Measurements from ENCODE around the gene CFAP20DC.
"Not testable (repeated sequence)": the region's sequence is repeated elsewhere in the genome, so short reads cannot be mapped to it uniquely, and the experiment has no call there.

CFAP20DC gene

GRCh38 chr3:58867621-58868020, 182.2 kb downstream of the CFAP20DC start:
- DNase-seq (ENCODE audit: low read depth) = no peak

DNA sequence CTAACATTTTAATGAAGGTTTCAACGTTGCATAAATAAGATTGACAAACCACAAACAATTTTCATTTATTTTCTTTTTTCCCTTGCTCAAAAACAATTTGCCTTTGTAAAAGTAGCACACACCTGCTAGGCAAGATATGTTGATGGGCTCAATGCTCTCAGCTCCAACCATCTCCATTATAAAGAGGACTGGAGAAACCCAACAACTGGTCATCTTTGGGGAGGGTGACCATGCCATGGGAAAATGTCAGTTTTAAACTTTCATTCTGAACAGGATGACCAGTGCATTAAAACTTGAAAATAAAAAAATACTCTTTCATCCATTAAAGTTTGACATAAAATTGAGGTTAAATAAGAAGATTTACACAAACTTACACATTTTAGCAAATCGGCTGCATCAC, 183.7 kb downstream of the CFAP20DC start:
- no peak for DNase-seq (ENCODE audit: low read depth)

DNA sequence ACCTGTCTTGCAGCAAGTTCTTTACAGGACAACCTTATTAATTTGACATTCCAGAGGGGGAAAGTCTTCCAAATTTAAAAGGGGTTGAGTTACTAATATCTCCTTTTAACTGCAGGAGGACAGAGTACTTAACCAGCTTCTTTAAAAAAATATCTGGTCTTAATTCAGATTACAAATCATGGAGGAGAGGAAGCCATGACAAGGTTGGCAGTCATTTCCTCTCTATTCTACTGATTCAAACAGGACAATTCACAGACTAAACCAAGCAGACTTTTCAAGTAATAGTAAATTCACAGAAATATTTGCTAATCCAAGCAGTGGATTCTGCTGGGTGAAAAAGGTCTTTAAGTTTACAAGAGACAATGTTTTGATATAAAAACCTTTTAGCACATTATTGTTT, 185.3 kb downstream of the CFAP20DC start:
- no peak for DNase-seq (ENCODE audit: low read depth)

- DNase-seq (ENCODE audit: low read depth) = no peak
Measured at GRCh38 chr3:58863206-58863605, 186.6 kb downstream of the CFAP20DC start.

GRCh38 chr3:58861551-58861950, 188.3 kb downstream of the CFAP20DC start:
- DNase-seq (ENCODE audit: low read depth) = no peak

DNA sequence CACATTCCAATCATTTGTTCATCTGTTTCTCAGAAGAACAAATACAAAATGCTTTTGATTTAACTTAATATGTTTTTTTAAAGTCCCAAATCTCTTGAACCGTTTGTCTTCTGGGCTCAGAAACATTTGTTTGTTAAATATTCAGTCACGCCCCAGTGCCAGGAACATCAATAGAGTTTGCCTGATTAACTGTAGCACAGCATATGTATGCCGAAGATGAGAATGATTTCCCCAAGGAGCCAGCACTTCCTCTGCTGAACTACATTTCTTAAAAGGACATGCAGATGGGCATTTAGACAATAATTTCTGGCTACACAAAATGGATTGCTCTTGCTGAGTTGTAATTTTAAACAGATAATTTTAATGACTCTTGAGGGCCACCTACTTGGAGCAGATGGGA, 191.7 kb downstream of the CFAP20DC start:
- DNase-seq (ENCODE audit: low read depth) = no peak

DNA sequence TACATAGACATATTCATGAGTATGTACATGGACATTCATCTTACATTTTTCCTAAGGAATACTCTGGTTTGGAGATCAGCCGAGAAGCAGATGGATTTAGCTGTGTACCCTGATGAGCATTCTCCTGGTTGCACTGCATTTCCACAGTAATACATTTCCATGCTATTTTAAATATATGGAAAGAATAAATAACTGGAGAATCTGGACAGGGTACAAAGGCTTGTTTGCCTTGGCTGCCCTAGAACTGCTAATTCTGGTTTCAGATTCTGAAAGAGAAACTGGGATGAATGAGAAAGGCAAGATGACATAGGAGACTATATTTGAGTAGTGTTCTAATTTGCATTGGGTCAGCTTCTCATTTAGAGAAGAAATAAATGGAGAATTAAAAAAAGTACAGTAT, 192.4 kb downstream of the CFAP20DC start:
- DNase-seq (ENCODE audit: low read depth) = no peak

DNA sequence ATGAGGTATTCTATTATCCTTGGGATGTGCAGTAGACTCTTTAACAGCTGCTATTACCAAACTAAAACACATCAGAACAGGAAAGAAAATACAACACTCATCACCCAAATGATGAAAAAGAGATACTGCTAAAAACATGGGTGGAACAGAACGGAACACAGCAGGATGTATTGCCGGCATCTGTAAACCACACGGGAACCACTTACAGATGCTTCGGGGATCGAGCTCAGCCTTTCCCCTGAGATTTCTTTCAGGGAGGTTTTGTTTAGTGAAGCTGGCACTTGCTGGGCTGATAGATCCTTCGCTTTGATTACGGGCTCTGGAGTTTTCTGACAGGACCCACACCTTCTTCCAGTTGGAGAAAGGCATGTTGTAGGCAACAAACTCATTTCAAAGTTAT, 201.0 kb downstream of the CFAP20DC start:
- DNase-seq (ENCODE audit: low read depth) = no peak

DNA sequence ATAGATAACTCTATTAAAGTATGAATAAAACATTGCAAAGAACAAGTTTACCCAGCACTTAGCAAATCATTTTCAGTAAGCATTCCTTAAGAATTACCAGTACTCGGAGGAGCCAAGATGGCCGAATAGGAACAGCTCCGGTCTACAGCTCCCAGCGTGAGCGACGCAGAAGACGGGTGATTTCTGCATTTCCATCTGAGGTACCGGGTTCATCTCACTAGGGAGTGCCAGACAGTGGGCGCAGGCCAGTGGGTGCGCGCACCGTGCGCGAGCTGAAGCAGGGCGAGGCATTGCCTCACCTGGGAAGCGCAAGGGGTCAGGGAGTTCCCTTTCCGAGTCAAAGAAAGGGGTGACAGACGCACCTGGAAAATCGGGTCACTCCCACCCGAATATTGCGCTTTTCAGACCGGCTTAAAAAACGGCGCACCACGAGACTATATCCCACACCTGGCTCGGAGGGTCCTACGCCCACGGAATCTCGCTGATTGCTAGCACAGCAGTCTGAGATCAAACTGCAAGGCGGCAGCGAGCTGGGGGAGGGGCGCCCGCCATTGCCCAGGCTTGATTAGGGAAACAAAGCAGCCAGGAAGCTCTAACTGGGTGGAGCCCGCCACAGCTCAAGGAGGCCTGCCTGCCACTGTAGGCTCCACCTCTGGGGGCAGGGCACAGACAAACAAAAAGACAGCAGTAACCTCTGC, 207.6 kb downstream of the CFAP20DC start:
- not testable (repeated sequence) for DNase-seq (ENCODE audit: low read depth)

DNA sequence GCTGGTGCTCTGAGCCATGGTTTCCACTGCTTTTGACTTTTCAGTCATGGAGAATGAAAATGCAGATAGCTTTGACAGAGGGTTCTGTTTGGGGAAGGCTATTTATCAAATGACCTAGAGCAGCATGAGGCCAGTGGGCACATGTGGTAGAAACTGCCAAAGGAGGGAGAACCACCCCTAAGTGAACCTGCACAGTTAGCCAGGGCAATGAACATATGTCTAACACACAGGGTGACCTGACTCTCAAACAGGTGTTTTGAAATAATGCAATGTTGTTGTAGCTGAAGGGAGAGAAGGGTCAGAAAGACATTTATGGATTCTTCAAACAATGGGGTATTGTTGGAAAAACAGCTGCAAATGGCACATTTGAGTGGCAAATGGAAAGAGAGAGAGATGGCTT, 208.9 kb downstream of the CFAP20DC start:
- no peak for DNase-seq (ENCODE audit: low read depth)

DNA sequence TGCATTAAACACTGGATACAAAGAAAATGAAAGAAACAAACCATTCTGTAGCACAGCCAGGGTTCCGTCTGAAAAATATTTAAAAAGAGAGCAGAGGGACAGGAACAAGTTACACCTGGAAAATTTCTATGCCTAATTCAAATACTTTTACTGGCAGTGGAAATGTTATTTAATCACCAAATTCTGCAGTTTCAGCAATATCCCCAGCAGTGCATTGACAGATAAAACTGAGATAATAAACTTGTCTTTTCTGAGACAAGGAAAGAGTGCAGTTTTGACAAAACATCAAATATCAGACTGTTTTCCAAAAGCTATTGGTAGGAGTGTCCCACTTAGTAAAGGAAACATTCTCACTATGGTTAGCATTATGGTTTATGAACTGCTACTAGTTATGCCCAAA, 209.9 kb downstream of the CFAP20DC start:
- DNase-seq (ENCODE audit: low read depth) = no peak

GRCh38 chr3:58839187-58839586, 210.6 kb downstream of the CFAP20DC start:
- no peak for DNase-seq (ENCODE audit: low read depth)

DNA sequence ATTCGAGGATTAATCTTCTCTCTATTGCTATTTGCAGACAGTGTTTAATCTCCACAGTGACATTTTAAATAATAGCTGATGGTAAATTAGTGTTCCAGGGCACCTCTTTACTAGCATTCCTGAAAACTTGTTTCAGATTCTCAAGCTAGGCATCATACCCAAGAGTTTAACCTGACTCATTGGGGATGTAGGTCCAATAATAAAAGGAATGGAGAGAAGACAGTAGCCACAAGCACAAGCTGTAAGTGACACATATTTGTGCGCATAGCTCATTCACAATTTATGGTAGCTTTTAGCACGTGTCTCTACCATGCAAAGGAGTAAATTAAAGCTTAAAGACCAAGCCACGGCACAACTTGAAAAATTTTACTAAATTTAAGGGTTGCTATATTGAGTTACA, 212.0 kb downstream of the CFAP20DC start:
- no peak for DNase-seq (ENCODE audit: low read depth)

- no peak for DNase-seq (ENCODE audit: low read depth)
Measured at GRCh38 chr3:58837141-58837843, 212.5 kb downstream of the CFAP20DC start.

DNA sequence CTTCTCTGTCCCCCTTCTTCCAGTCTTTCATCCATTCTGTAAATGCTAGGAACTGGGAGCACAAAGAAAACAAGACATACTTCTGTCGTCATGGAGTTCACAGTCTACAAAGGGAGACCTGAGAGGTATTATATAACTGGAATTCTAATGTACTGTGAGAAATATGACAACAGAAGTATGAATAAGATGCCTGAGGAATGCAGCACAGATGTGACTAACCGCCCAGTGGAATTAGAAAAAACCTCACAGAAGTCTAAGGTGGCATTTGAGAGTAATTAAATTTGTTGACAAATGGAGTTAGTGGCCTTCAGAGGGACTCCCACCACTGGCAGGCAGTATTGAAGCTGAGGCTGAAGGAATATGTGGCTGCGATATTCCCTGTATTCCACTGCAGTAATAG, 214.7 kb downstream of the CFAP20DC start:
- no peak for DNase-seq (ENCODE audit: low read depth)

GRCh38 chr3:58833491-58833890, 216.3 kb downstream of the CFAP20DC start:
- no peak for DNase-seq (ENCODE audit: low read depth)

DNA sequence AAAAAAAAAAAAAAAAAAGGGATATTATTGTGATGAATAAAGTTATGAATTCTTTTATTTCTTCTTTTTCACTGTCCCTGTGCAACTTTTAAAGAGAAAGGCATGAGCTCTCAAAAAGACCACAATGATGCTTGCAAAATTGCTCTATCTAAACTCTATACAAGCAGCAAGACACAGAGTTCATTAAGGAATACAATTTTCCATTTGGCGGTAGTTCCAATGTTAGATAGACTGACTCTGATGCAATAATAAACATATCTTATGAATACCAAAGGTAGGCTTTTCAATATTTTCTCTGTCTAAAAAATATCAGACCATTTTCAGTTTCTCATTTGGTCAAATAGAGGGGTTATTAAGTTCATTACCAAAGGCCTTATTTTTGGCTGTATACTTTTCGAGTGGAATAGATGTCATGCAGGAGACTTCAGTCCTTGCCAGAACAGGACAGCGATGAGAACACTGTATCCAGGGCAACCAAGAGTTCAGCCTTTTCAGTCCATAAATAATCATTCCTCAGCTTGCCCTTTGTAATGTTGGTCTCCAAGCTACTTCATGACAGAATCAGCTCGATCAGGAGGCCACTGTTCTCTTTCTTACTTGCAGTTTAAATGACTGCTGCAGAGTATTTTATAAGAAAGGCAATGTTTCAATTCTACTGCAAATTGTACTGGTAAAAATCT, 220.4 kb downstream of the CFAP20DC start:
- no peak for DNase-seq (ENCODE audit: low read depth)

DNA sequence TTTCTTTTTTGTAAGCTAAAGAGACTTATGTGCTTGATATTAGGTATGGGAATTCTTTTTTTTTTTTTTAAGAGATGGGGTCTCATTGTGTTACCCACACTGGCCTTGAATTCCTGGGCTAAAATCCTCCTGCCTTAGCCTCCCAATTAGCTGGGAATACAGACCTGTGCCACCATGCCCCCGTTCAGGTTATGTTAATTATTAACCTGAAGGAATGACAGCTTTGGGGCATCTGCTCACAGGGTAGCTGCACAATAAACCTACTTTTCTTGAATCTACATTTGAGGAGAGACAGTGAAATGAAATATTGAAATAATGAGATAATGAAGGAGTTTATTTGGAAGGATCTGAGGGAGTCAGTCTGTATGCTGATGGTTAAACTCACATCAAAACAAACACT, 225.0 kb downstream of the CFAP20DC start:
- DNase-seq (ENCODE audit: low read depth) = no peak

DNA sequence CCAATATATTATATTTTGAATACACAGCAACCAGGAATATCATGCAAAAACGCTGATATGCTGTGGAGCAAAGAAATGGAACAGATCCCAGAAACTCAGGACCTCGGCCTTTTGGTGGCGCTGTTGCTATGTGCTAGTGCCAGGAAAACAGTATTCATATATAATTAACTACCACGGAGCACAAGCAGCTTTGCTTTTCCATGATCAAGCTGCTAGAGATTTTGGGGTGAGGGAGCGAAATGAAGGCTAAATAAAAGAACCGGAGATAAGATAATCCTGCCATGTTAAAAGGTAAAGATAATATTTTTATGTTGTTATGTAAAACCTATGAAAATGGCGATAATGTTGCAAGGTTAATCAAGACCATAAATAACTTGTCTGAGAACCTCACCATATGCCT, 225.5 kb downstream of the CFAP20DC start:
- DNase-seq (ENCODE audit: low read depth) = peak; percentile 6

DNA sequence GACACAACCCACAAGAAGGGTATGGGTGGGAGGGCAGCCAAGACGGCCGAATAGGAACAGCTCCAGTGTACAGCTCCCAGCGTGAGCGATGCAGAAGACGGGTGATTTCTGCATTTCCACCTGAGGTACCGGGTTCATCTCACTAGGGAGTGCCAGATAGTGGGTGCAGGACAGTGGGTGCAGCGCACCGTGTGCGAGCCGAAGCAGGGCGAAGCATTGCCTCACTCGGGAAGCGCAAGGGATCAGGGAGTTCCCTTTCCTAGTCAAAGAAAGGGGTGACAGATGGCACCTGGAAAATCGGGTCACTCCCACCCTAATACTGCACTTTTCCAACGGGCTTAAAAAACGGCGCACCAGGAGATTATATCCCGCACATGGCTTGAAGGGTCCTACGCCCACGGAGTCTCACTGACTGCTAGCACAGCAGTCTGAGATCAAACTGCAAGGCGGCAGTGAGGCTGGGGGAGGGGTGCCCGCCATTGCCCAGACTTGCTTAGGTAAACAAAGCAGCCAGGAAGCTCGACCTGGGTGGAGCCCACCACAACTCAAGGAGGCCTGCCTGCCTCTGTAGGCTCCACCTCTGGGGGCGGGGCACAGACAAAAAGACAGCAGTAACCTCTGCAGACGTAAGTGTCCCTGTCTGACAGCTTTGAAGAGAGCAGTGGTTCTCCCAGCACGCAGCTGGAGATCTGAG, 243.1 kb downstream of the CFAP20DC start:
- DNase-seq (ENCODE audit: low read depth) = not testable (repeated sequence)

GRCh38 chr3:58804914-58805313, 244.9 kb downstream of the CFAP20DC start:
- DNase-seq (ENCODE audit: low read depth) = no peak

DNA sequence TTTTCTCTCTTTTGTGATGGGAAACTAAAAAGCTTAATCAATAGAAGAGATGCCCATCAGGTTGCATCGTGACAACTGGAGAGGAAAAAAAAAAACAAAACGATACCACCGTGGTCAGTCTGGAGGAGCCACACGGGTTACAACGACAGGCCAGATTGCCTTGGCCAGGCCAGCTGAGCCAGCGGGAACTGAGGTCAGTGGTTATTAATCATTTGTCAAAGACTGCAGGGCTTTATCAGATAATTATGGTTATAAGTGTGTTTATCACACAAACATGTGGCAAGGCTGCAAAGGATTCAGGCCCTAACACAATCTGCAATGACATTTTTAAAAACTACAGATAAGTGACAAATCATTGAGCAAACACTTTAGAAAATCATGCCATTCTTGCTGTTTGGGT, 248.3 kb downstream of the CFAP20DC start:
- no peak for DNase-seq (ENCODE audit: low read depth)

DNA sequence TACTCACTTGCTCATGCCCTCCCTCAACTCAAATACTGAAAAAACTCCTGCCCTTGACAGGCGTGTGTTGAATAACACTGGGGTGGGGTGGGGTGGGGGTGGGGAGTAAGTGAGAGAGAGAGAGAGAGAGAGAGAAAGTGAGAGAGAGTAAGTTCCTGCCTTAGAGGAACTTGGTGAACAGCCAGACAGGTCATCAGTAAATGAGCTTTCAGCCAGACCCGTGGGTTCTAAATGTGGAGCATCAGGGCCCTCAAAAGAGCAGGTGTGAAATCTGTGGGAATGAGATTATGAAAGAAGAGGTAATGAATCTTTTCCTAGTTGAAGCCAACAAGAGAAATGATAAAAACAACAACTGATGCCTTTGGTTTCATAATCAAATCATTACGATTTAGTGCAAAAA, 248.9 kb downstream of the CFAP20DC start:
- no peak for DNase-seq (ENCODE audit: low read depth)
